Inferior parietal cortex (tissue), 1 donor: ENCODE data around the gene LMNTD1.
A peak's percentile ranks its signal among the peaks of the same experiment; 100 is the strongest.
"Not testable (repeated sequence)": the region's sequence is repeated elsewhere in the genome, so short reads cannot be mapped to it uniquely, and the experiment has no call there.

Experiments used
- DNase-seq: peaks from one replicate; pipeline ENCODE4 v3.0.0-alpha.2; 2016; ENCODE audit errors: extremely low spot score

The LMNTD1 gene

GRCh38 chr12:25553098-25553497, at the start of gene LMNTD1:
Gene LMNTD1, minus strand, starts transcription at chr12:25553283. Its CDS starts 324 bp downstream, at chr12:25552959.
- DNase-seq: no peak

GRCh38 chr12:25598956-25599355, 45.9 kb upstream of the LMNTD1 start:
- no peak for DNase-seq

GRCh38 chr12:25595496-25595895, 42.4 kb upstream of the LMNTD1 start:
- not testable (repeated sequence) for DNase-seq

GRCh38 chr12:25594376-25594775, 41.3 kb upstream of the LMNTD1 start:
- no peak for DNase-seq

- DNase-seq: no peak
These were observed 39.8 kb upstream of the LMNTD1 start for GRCh38 chr12:25592725-25593495.

GRCh38 chr12:25591144-25591543, 38.1 kb upstream of the LMNTD1 start:
- DNase-seq: no peak

GRCh38 chr12:25590011-25590721, 37.1 kb upstream of the LMNTD1 start:
- DNase-seq: no peak

GRCh38 chr12:25587346-25587745, 34.3 kb upstream of the LMNTD1 start:
- DNase-seq: no peak

- DNase-seq: no peak
These were observed 32.6 kb upstream of the LMNTD1 start for GRCh38 chr12:25585662-25586061.

- peak; percentile 19 for DNase-seq
These were observed 32.0 kb upstream of the LMNTD1 start for GRCh38 chr12:25585021-25585523.

GRCh38 chr12:25584596-25584995, 31.5 kb upstream of the LMNTD1 start:
- no peak for DNase-seq

GRCh38 chr12:25583545-25583944, 30.5 kb upstream of the LMNTD1 start:
- no peak for DNase-seq

GRCh38 chr12:25581067-25581466, 28.0 kb upstream of the LMNTD1 start:
- no peak for DNase-seq

- no peak for DNase-seq
These were observed 25.5 kb upstream of the LMNTD1 start for GRCh38 chr12:25578411-25579143.

GRCh38 chr12:25574761-25575160, 21.7 kb upstream of the LMNTD1 start:
- no peak for DNase-seq

GRCh38 chr12:25573346-25573745, 20.3 kb upstream of the LMNTD1 start:
- DNase-seq: no peak

GRCh38 chr12:25570418-25570817, 17.3 kb upstream of the LMNTD1 start:
- DNase-seq: no peak

GRCh38 chr12:25566202-25566949, 13.3 kb upstream of the LMNTD1 start:
- no peak for DNase-seq

GRCh38 chr12:25558586-25558985, 5.5 kb upstream of the LMNTD1 start:
- no peak for DNase-seq

GRCh38 chr12:25557830-25558436, 4.8 kb upstream of the LMNTD1 start:
- peak; percentile 36 for DNase-seq

GRCh38 chr12:25556153-25556552, 3.1 kb upstream of the LMNTD1 start:
- DNase-seq: no peak
